Ovary (tissue), 3 donors: ENCODE data around the gene SLAMF7.

Experiments used
- POLR2A ChIP-seq: fragments of 450-650 bp; IDR thresholded peaks from one replicate; pipeline ENCODE4 v1.6.1; 2017; ENCODE audit warnings: antibody characterized with exemption, mild to moderate bottlenecking, moderate library complexity
- TF ChIP-seq, protein P1 (sequence below), 3 donors: fragments of 450-650 bp in 2 of 3; fragments of 200-600 bp in 1 of 3; IDR thresholded peaks; one replicate each; pipeline versions ENCODE4 v1.5.1 to v1.8.0; 2016 to 2022; ENCODE audit warnings: antibody characterized with exemption in 3 of 3, mild to moderate bottlenecking in 1 of 3
- donor health status: DM: no; HTN: no; CAD: no.

DNA sequence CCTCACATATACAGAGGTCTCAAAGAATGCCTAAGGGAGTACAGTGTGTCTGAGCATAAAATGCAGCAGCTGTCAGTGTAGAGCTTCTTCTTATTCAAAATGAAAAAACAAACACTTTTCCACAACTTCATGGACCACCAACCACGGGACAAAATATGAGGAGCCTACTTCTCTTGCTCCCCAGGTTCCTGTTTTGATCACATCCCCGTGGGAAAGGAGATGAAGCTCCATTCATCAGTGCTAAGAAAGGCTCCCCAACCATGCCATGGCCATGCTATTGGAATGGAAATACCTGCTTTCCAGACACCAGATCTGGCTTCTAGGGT is 27.8 kb upstream of the SLAMF7 start:
- TF ChIP-seq, protein P1, sequence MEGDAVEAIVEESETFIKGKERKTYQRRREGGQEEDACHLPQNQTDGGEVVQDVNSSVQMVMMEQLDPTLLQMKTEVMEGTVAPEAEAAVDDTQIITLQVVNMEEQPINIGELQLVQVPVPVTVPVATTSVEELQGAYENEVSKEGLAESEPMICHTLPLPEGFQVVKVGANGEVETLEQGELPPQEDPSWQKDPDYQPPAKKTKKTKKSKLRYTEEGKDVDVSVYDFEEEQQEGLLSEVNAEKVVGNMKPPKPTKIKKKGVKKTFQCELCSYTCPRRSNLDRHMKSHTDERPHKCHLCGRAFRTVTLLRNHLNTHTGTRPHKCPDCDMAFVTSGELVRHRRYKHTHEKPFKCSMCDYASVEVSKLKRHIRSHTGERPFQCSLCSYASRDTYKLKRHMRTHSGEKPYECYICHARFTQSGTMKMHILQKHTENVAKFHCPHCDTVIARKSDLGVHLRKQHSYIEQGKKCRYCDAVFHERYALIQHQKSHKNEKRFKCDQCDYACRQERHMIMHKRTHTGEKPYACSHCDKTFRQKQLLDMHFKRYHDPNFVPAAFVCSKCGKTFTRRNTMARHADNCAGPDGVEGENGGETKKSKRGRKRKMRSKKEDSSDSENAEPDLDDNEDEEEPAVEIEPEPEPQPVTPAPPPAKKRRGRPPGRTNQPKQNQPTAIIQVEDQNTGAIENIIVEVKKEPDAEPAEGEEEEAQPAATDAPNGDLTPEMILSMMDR (IDR thresholded peaks at IDR 0.05), result no peak
- TF ChIP-seq POLR2A, result no peak
